Osteoblast (primary cell): ENCODE measurements around the gene SAPCD2. TPM values are rescaled to one million over a fixed set of nuclear protein-coding genes. Genes with fewer than 3 reads are reported as not detected.
A peak's percentile ranks its signal among the peaks of the same experiment; 100 is the strongest.

Experiments
- DNase-seq: peaks from one replicate; pipeline ENCODE4 v3.0.0; 2011; ENCODE audit warnings: low spot score, mixed read lengths; ENCODE audit not compliant: insufficient read length; ENCODE audit errors: missing footprints
- H2AFZ ChIP-seq: 2 replicates; pipeline ENCODE4 v1.6.0; 2011; ENCODE audit warnings: mild to moderate bottlenecking, low read length
- H3K27ac ChIP-seq: 2 replicates; pipeline ENCODE4 v1.5.1; 2011; ENCODE audit warnings: mild to moderate bottlenecking, low read depth, low read length, moderate library complexity
- H3K27me3 ChIP-seq: 2 replicates; pipeline ENCODE4 v1.6.0; 2012; ENCODE audit warnings: mild to moderate bottlenecking, control low read depth, inconsistent platforms, low read length, moderate library complexity; ENCODE audit not compliant: insufficient read depth
- H3K36me3 ChIP-seq: 2 replicates; pipeline ENCODE4 v1.5.1; 2011; ENCODE audit warnings: mild to moderate bottlenecking, low read length, control low read depth, moderate library complexity; ENCODE audit not compliant: insufficient read depth
- H3K4me1 ChIP-seq: 2 replicates; pipeline ENCODE4 v1.5.1; 2011; ENCODE audit warnings: mild to moderate bottlenecking, low read length, control low read depth, moderate library complexity; ENCODE audit not compliant: insufficient read depth
- H3K4me2 ChIP-seq: 2 replicates; pipeline ENCODE4 v1.6.0; 2011; ENCODE audit warnings: mild to moderate bottlenecking, low read length; ENCODE audit not compliant: insufficient read depth
- H3K4me3 ChIP-seq: fragments of 200-600 bp; sonication (generic); 3 replicates; pipeline ENCODE4 v1.5.1; 2012; ENCODE audit warnings: mild to moderate bottlenecking, low read length, inconsistent platforms; ENCODE audit not compliant: insufficient read depth
- H3K79me2 ChIP-seq: 2 replicates; pipeline ENCODE4 v1.6.0; 2012; ENCODE audit warnings: mild to moderate bottlenecking, low read length, control low read depth, inconsistent platforms; ENCODE audit not compliant: insufficient read depth
- H3K9me3 ChIP-seq: 2 replicates; pipeline ENCODE4 v1.5.1; 2011; ENCODE audit warnings: low read depth, low read length, control low read depth
- H4K20me1 ChIP-seq: 2 replicates; pipeline ENCODE4 v1.6.0; 2012; ENCODE audit warnings: mild to moderate bottlenecking, low read length, control low read depth; ENCODE audit not compliant: insufficient read depth
- CTCF ChIP-seq: IDR thresholded peaks from 2 replicates; pipeline ENCODE4 v1.5.1; 2011; ENCODE audit warnings: mild to moderate bottlenecking, low read depth, low read length, moderate library complexity; ENCODE audit errors: extremely low read depth
- total RNA-seq: library from RNA; depleted of rRNA; stranded (reverse); fragments of >200 nt; gene quantifications from 2 replicates; pipeline ENCODE4 v1.2.3, GENCODE V29; 2012

The SAPCD2 gene
- total RNA-seq, 1 donor, result 1.1 TPM

- H3K4me3 ChIP-seq, result peak overlapping the region; percentile 40
- no peak for TF ChIP-seq CTCF
- peaks cover 9% of the 10 kb centered on the region for H3K36me3 ChIP-seq
- DNase-seq, result peak; percentile 96
- H4K20me1 ChIP-seq, result peaks cover 5% of the 10 kb centered on the region
- no peaks in the 10 kb centered on the region for H3K9me3 ChIP-seq
- H2AFZ ChIP-seq, result no peak overlapping the region
- peaks cover 5% of the 10 kb centered on the region for H3K79me2 ChIP-seq
- H3K27ac ChIP-seq, result no peak overlapping the region
- no peaks in the 10 kb centered on the region for H3K27me3 ChIP-seq
- peak overlapping the region; percentile 48 for H3K4me2 ChIP-seq
- H3K4me1 ChIP-seq, result no peaks in the 10 kb centered on the region
These were observed 43.2 kb upstream of the SAPCD2 start for GRCh38 chr9:137113385-137114159.

GRCh38 chr9:137112564-137113384 lies 42.4 kb upstream of the SAPCD2 start:
- Histone ChIP-seq H3K36me3 (peaks cover 13% of the 10 kb centered on the region), H3K4me2 (no peak overlapping the region), H3K9me3 (no peaks in the 10 kb centered on the region), H3K27ac (no peak overlapping the region), H3K4me1 (no peaks in the 10 kb centered on the region), H4K20me1 (peaks cover 5% of the 10 kb centered on the region), H3K4me3 (no peak overlapping the region), H3K79me2 (peaks cover 5% of the 10 kb centered on the region), H2AFZ (no peak overlapping the region), H3K27me3 (no peaks in the 10 kb centered on the region)
- no peak for TF ChIP-seq CTCF
- DNase-seq, result peak; percentile 68

GRCh38 chr9:137111788-137112563 lies 41.6 kb upstream of the SAPCD2 start:
- Histone ChIP-seq H3K27me3 (no peaks in the 10 kb centered on the region), H2AFZ (no peak overlapping the region), H4K20me1 (peaks cover 5% of the 10 kb centered on the region), H3K4me1 (no peaks in the 10 kb centered on the region), H3K4me2 (no peak overlapping the region), H3K36me3 (peaks cover 16% of the 10 kb centered on the region), H3K27ac (no peak overlapping the region), H3K4me3 (no peak overlapping the region), H3K9me3 (no peaks in the 10 kb centered on the region), H3K79me2 (peaks cover 5% of the 10 kb centered on the region)
- peak; percentile 81 for DNase-seq
- no peak for TF ChIP-seq CTCF
